Right cardiac atrium (tissue), 5 donors: Measurements from ENCODE around the gene WWTR1. TPM values are rescaled to one million over a fixed set of nuclear protein-coding genes. Genes with fewer than 3 reads are reported as not detected.

Source experiments
- ATAC-seq, 2 donors: fragments of 200-7000 bp; cut with Tn5 transposase; one replicate each; pipeline versions ENCODE4 v1.8.0 to v1.9.1; 2020; ENCODE audit warnings: moderate library complexity in 2 of 2, mild to moderate bottlenecking in 1 of 2
- DNase-seq, 3 donors: peaks; one replicate each; pipeline ENCODE4 v3.0.0-alpha.2; 2020
- H3K27ac ChIP-seq: one replicate; pipeline ENCODE4 v1.5.1; 2013; ENCODE audit warnings: mild to moderate bottlenecking, low read length, control low read depth, moderate library complexity
- H3K27me3 ChIP-seq: one replicate; pipeline ENCODE4 v1.6.1; 2013; ENCODE audit not compliant: control insufficient read depth, insufficient read depth
- H3K4me1 ChIP-seq: one replicate; pipeline ENCODE4 v1.6.1; 2013; ENCODE audit warnings: low read length; ENCODE audit not compliant: control insufficient read depth, insufficient read depth
- H3K4me3 ChIP-seq: one replicate; pipeline ENCODE4 v1.5.1; 2013; ENCODE audit warnings: low read length, control low read depth
- H3K9me3 ChIP-seq: one replicate; pipeline ENCODE4 v1.6.1; 2013; ENCODE audit warnings: low read length; ENCODE audit not compliant: control insufficient read depth
- WGBS: extraction: QIAGEN DNeasy Blood & Tissue Kit; methylation state at CpG from one replicate; pipeline ENCODE4 v1.1.7; 2013; 5-methylcytosine and 5-hydroxymethylcytosine counted together
- intact Hi-C, 4 donors: fragments of 100-400 bp; cut with DNase I; formaldehyde crosslinking; loops; one replicate each; pipeline versions ENCODE4 v1.11.0 to v1.14.0; 2022 to 2023
- polyA plus RNA-seq: library from polyadenylated mRNA; stranded (reverse); fragments of 200-250 nt; gene quantifications from one replicate; pipeline ENCODE4 v1.2.3, GENCODE V29; 2013
- total RNA-seq, 4 donors: library from RNA; stranded (reverse); fragmentation: NEBNext Ultra II Directional; extraction: Animal tissue kit (Norgen Biotek cat#: 25700); gene quantifications; one replicate each; pipeline ENCODE4 v1.2.1, GENCODE V29; 2021
- donor health status: healthy with polysubstance abuse.
- donor health status: DM: no; HTN: yes; CAD: no.
- donor health status: DM: no; HTN: no; CAD: no.
- donor health status: DM: no; HTN: yes; CAD: no; lungs with severe emphysema.
- donor health status: DM: yes; HTN: yes; CAD: no.

Gene WWTR1
- total and polyA plus RNA-seq, 5 donors, result 23.0 to 99.2 (median 51.1) TPM

- intact Hi-C loops, result loop anchor here in 2 of 4 donors (5.0 kb wide), 2 partner anchors 125 to 185 kb away; partner anchors contain the start of gene WWTR1 (in 1 of the 2)
- no peak overlapping the region for H3K27ac ChIP-seq
- DNase-seq, result peak in 1 of 3 donors; percentile 38
- ATAC-seq, result no peak
- WGBS, result 35% methylated on average over 8 of the region's 8 CpGs
- peaks cover 11% of the 10 kb centered on the region for H3K4me1 ChIP-seq
- H3K9me3 ChIP-seq, result no peaks in the 10 kb centered on the region
- no peaks in the 10 kb centered on the region for H3K27me3 ChIP-seq
- no peak overlapping the region for H3K4me3 ChIP-seq
Measured at GRCh38 chr3:149532489-149533180, 125.2 kb downstream of the WWTR1 start.

- Histone ChIP-seq H3K27ac (no peak overlapping the region), H3K27me3 (no peaks in the 10 kb centered on the region), H3K4me3 (no peak overlapping the region), H3K4me1 (peaks cover 8% of the 10 kb centered on the region), H3K9me3 (no peaks in the 10 kb centered on the region)
- 92% methylated on average over 2 of the region's 2 CpGs for WGBS
- intact Hi-C loops, result no loop called here
- DNase-seq (no peak), ATAC-seq (no peak)
Measured at GRCh38 chr3:149529099-149529498, 128.7 kb downstream of the WWTR1 start.

GRCh38 chr3:149528340-149528650, 129.5 kb downstream of the WWTR1 start:
- WGBS, result 72% methylated on average over 4 of the region's 4 CpGs
- Histone ChIP-seq H3K4me3 (no peak overlapping the region), H3K27me3 (no peaks in the 10 kb centered on the region), H3K4me1 (peaks cover 6% of the 10 kb centered on the region), H3K27ac (no peak overlapping the region), H3K9me3 (no peaks in the 10 kb centered on the region)
- DNase-seq, result no peak
- ATAC-seq, result no peak
- intact Hi-C loops, result no loop called here

GRCh38 chr3:149527531-149528339, 130.1 kb downstream of the WWTR1 start:
- DNase-seq (peak in 1 of 3 donors; percentile 62), ATAC-seq (peak; percentile 77 to 87)
- Histone ChIP-seq H3K27ac (no peak overlapping the region), H3K4me3 (no peak overlapping the region), H3K4me1 (peaks cover under 1% of the 10 kb centered on the region), H3K27me3 (no peaks in the 10 kb centered on the region), H3K9me3 (no peaks in the 10 kb centered on the region)
- intact Hi-C loops, result no loop called here
- 48% methylated on average over 5 of the region's 5 CpGs for WGBS

- Histone ChIP-seq H3K27me3 (no peaks in the 10 kb centered on the region), H3K27ac (no peak overlapping the region), H3K9me3 (no peaks in the 10 kb centered on the region), H3K4me3 (no peak overlapping the region), H3K4me1 (no peaks in the 10 kb centered on the region)
- intact Hi-C loops, result no loop called here
- no peak for DNase-seq
- ATAC-seq, result no peak
- 85% methylated on average over 11 of the region's 11 CpGs for WGBS
Measured at GRCh38 chr3:149523512-149524299, 134.1 kb downstream of the WWTR1 start.

- Histone ChIP-seq H3K4me3 (no peak overlapping the region), H3K27me3 (no peaks in the 10 kb centered on the region), H3K4me1 (peaks cover 1% of the 10 kb centered on the region), H3K27ac (no peak overlapping the region), H3K9me3 (no peaks in the 10 kb centered on the region)
- 86% methylated on average over 3 of the region's 3 CpGs for WGBS
- intact Hi-C loops, result no loop called here
- ATAC-seq (no peak), DNase-seq (no peak)
Measured at GRCh38 chr3:149519912-149520311, 137.9 kb downstream of the WWTR1 start.

- intact Hi-C loops, result no loop called here
Measured at GRCh38 chr3:149516920-149517319, 140.9 kb downstream of the WWTR1 start.

GRCh38 chr3:149515249-149515648, 142.6 kb downstream of the WWTR1 start:
- no peaks in the 10 kb centered on the region for H3K9me3 ChIP-seq
- WGBS, result 77% methylated on average over 2 of the region's 2 CpGs
- peaks cover 1% of the 10 kb centered on the region for H3K4me1 ChIP-seq
- no peaks in the 10 kb centered on the region for H3K27me3 ChIP-seq
- ATAC-seq (no peak), DNase-seq (no peak)
- no peak overlapping the region for H3K4me3 ChIP-seq
- no peak overlapping the region for H3K27ac ChIP-seq
- intact Hi-C loops, result no loop called here

More at GRCh38 chr3:149516920-149517319, 140.9 kb downstream of the WWTR1 start:
- Histone ChIP-seq H3K9me3 (no peaks in the 10 kb centered on the region), H3K4me3 (no peak overlapping the region), H3K27ac (no peak overlapping the region), H3K27me3 (no peaks in the 10 kb centered on the region), H3K4me1 (peaks cover 1% of the 10 kb centered on the region)
- 40% methylated on average over 1 of the region's 1 CpG for WGBS
- DNase-seq, result no peak
- no peak for ATAC-seq

GRCh38 chr3:149514471-149514870, 143.4 kb downstream of the WWTR1 start:
- H3K4me3 ChIP-seq, result no peak overlapping the region
- DNase-seq, result no peak
- no peak for ATAC-seq
- H3K27me3 ChIP-seq, result no peaks in the 10 kb centered on the region
- H3K4me1 ChIP-seq, result peaks cover 1% of the 10 kb centered on the region
- H3K27ac ChIP-seq, result no peak overlapping the region
- H3K9me3 ChIP-seq, result no peaks in the 10 kb centered on the region
- intact Hi-C loops, result loop anchor here (5.0 kb wide), 1 partner anchor 203 kb away; no protein-coding TSS in a partner anchor
- WGBS, result 86% methylated on average over 2 of the region's 2 CpGs

- Histone ChIP-seq H3K27ac (no peak overlapping the region), H3K27me3 (no peaks in the 10 kb centered on the region), H3K9me3 (no peaks in the 10 kb centered on the region), H3K4me3 (no peak overlapping the region), H3K4me1 (peaks cover 4% of the 10 kb centered on the region)
- WGBS, result 13% methylated on average over 9 of the region's 9 CpGs
- peak; percentile 52 to 82 (median 75) for DNase-seq
- intact Hi-C loops, result loop anchor here (5.0 kb wide), 1 partner anchor 205 kb away; no protein-coding TSS in a partner anchor
- peak; percentile 70 to 73 for ATAC-seq
Measured at GRCh38 chr3:149512073-149512782, 145.6 kb downstream of the WWTR1 start.
